Measurements from ENCODE around the gene ILF3. TPM values are rescaled to one million over a fixed set of nuclear protein-coding genes. Genes with fewer than 3 reads are reported as not detected.
A peak's percentile ranks its signal among the peaks of the same experiment; 100 is the strongest.

Gene ILF3
- total RNA-seq, 6 experiments from 2014 or later: 227 to 298 (median 277) TPM

DNA sequence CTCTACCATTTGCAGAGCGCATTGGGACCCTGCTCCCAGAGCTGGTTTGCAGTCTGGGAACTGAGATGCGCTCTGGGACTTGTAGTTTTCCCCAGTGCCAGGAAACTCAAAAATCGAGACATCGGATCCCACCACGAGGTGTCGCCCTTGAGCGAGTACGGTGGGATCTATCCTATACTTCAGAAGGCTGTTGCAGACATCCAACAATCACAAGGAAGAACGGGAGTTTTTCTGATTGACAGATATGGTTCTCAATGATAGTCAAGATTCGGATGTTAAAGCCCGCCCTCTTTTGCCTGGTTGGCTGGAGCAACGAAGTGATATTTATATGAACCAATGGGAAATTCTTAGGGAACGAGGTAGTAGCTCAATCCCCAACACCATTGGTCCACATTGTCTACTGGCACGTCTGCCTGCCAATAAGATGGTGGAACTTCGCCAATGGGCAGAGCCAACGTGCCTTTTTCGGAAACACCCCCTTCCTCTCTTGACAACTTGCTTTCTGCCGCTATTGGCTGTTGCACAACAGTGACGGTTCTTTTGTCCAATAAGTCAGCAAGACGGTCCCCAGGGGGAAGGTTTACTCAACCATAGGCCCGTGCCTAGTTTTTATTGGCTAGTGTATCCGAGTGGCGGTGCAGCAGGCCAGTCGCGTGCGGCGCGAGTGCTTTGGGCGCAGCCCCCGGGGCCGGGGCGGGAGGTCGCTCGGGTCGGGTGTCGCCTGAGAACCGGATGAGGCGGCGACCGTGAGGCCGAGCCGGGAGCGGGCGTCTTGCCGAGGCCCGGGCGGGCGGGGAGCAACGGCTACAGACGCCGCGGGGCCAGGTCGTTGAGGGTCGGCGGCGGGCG is 63.4 kb downstream of the ILF3 start, which contains the start of gene DNM2:
Gene DNM2 (plus strand): TSS at position 724 of the 849 bp plus-strand sequence. CDS start 164 bp downstream, outside the sequence.
- Mint-ChIP-seq H3K27me3 (ENCODE audit: insufficient read depth) (no peaks in the 10 kb centered on the region; the same call in 1 of the 2 replicates), H3K27ac (peak within 1 kb of the TSS; percentile 87), H3K36me3 (ENCODE audit: low read depth) (no peaks in the 10 kb centered on the region; the same call in 1 of the 2 replicates), H3K4me1 (ENCODE audit: low read depth) (peaks cover 16% of the 10 kb centered on the region), H3K4me3 (peak within 1 kb of the TSS; percentile 100), H3K9me3 (no peaks in the 10 kb centered on the region)
- DNase-seq: peak; percentile 100
- TF ChIP-seq, protein P1, sequence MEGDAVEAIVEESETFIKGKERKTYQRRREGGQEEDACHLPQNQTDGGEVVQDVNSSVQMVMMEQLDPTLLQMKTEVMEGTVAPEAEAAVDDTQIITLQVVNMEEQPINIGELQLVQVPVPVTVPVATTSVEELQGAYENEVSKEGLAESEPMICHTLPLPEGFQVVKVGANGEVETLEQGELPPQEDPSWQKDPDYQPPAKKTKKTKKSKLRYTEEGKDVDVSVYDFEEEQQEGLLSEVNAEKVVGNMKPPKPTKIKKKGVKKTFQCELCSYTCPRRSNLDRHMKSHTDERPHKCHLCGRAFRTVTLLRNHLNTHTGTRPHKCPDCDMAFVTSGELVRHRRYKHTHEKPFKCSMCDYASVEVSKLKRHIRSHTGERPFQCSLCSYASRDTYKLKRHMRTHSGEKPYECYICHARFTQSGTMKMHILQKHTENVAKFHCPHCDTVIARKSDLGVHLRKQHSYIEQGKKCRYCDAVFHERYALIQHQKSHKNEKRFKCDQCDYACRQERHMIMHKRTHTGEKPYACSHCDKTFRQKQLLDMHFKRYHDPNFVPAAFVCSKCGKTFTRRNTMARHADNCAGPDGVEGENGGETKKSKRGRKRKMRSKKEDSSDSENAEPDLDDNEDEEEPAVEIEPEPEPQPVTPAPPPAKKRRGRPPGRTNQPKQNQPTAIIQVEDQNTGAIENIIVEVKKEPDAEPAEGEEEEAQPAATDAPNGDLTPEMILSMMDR (IDR thresholded peaks at IDR 0.05): peak; percentile 93

DNA sequence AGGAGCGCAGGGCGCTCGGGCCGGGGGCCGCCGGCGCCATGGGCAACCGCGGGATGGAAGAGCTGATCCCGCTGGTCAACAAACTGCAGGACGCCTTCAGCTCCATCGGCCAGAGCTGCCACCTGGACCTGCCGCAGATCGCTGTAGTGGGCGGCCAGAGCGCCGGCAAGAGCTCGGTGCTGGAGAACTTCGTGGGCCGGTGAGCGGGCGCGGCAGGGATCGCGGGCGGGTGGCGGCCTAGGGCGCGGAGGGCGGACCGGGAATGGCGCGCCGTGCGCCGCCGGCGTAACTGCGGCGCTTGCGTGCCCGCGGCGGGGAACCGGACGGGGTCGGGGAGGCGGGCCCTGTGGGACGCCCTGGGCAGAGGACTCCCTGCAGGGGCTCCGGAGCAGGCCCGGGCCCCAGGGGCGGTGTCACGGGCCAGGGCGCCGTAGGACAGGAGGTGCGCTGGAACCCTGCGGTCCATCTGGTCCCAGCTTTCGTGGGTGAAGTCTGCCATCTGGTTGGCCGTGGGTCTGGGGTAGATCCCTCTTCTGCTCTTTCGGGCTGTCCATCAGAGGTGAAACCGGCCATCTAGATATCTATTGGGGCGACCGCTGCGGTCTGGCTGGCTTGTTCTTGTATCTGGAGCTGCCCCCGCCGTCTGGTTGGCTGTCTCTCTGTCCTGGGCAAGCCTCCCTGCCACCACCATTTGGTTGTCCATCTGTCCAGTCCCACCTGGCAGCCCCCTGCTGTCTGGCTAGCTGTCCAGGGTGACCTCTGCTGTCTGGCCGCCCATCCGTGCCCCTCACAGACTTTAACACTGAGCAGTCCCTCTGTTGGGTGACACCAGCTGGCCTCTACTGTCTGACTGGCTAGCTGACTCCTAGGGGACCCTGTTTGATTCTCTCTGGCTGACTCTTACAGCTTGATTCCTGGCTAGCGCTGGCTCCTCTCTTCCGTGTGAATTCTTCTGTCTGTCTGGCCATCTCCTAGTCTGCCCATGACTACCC is 64.4 kb downstream of the ILF3 start:
- Mint-ChIP-seq H3K4me3 (peak overlapping the region; percentile 100), H3K4me1 (ENCODE audit: low read depth) (peaks cover 16% of the 10 kb centered on the region), H3K36me3 (ENCODE audit: low read depth) (no peaks in the 10 kb centered on the region; the same call in 1 of the 2 replicates), H3K27ac (peak overlapping the region; percentile 87), H3K9me3 (no peaks in the 10 kb centered on the region), H3K27me3 (ENCODE audit: insufficient read depth) (no peaks in the 10 kb centered on the region; the same call in 1 of the 2 replicates)
- TF ChIP-seq, protein P1 (IDR thresholded peaks at IDR 0.05): no peak
- peak; percentile 26 for DNase-seq

DNA sequence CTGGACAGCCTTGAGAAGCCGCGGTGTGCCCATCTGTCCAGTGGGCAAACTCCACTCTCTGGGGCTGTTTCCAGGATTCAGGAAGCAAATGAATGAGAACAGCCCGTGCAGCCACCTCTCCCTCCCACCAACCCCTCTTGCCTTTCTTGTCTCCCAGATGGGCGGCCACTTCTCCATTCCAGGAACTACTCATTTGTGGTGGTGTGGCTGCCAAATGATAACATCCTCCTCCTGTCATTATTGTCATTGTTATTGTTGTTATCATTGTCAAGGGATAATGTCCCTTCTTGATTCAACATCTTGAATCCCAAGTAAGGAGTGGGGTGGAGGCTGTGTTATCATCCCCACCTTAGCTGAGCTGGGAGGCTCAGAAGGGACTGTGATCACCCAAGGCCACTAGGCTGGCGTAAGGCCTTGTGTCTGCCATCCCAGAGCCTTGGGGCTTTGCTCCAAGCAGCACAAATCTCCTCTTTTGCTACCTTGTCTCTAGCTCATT is 65.4 kb downstream of the ILF3 start:
- TF ChIP-seq, protein P1 (IDR thresholded peaks at IDR 0.05): no peak
- Mint-ChIP-seq H3K27ac (peak overlapping the region; percentile 68), H3K27me3 (ENCODE audit: insufficient read depth) (no peaks in the 10 kb centered on the region; the same call in 1 of the 2 replicates), H3K36me3 (ENCODE audit: low read depth) (no peaks in the 10 kb centered on the region), H3K4me1 (ENCODE audit: low read depth) (peaks cover 26% of the 10 kb centered on the region), H3K4me3 (peak overlapping the region; percentile 100), H3K9me3 (no peaks in the 10 kb centered on the region)
- DNase-seq: no peak

DNA sequence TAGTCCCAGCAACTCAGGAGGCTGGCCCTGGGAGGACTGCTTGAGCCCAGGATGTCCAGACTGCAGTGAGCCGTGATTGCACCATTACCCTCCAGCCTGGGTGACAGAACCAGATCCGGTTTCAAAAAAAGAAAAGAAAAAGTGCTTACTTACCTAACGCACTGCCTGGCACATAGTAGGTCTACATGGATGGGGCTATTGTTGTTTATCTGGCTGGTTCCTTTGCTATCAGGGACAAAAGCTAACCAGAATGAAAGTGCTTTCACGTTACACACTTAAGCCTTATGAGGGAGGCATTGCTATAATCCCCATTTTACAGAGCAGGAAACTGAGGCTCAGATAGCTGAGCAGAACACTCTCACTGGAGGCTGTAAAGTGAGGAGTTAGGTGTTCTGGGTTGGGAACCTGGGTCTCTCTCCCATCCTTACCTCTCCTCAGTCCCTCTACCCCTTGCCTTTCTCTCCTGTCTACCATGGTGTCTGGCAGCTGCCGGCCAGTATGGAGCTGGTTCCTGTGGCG is 66.5 kb downstream of the ILF3 start:
- no peak overlapping the region for H3K4me3 Mint-ChIP-seq
- H3K27ac Mint-ChIP-seq: no peak overlapping the region
- TF ChIP-seq, protein P1 (IDR thresholded peaks at IDR 0.05): no peak
- peaks cover 33% of the 10 kb centered on the region for H3K4me1 Mint-ChIP-seq (ENCODE audit: low read depth)
- no peaks in the 10 kb centered on the region; the same call in 1 of the 2 replicates for H3K27me3 Mint-ChIP-seq (ENCODE audit: insufficient read depth)
- no peaks in the 10 kb centered on the region for H3K9me3 Mint-ChIP-seq
- no peak for DNase-seq
- H3K36me3 Mint-ChIP-seq (ENCODE audit: low read depth): 0 out of 2 replicates have a peak, but pooled peaks cover 4% of the 10 kb centered on the region

DNA sequence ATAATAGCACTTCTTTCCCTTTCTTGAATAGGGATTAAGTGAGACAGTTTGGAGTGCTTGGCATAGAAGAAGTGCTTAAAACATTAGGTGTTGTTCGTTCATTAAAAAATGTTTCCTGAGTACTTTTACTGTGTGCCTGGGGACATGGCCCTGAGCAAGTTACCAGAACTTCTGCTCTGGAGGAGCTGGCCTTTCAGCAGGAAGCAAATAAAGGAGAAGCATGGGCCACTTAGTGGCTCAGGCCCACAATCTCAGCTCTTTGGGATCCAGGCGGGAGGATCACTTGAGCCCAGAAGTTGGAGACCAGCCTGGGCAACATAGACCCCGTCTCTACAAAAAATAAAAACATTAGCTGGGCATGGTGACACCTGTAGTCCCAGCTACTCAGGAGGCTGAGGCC is 69.4 kb downstream of the ILF3 start:
- H3K4me3 Mint-ChIP-seq: no peak overlapping the region
- peak overlapping the region; percentile 45; the same call in 1 of the 2 replicates for H3K27ac Mint-ChIP-seq
- H3K27me3 Mint-ChIP-seq (ENCODE audit: insufficient read depth): no peaks in the 10 kb centered on the region; the same call in 1 of the 2 replicates
- TF ChIP-seq, protein P1 (IDR thresholded peaks at IDR 0.05): no peak
- H3K36me3 Mint-ChIP-seq (ENCODE audit: low read depth): peaks cover 19% of the 10 kb centered on the region
- peaks cover 33% of the 10 kb centered on the region for H3K4me1 Mint-ChIP-seq (ENCODE audit: low read depth)
- DNase-seq: no peak
- no peaks in the 10 kb centered on the region for H3K9me3 Mint-ChIP-seq

Measured in HFFc6 (cell line).